T-cell (primary cell): ENCODE data around the gene ERCC2. TPM values are rescaled to one million over a fixed set of nuclear protein-coding genes. Genes with fewer than 3 reads are reported as not detected.

Experiments used
- ATAC-seq, 4 experiments: fragments of 200-7000 bp in 3 of 4; fragments of 150-1000 bp in 1 of 4; cut with Tn5 transposase; replicated peaks in 1 of 4; 1 replicate in 3 of 4; 2 replicates in 1 of 4; pipeline ENCODE4 v1.10.0; 2021; ENCODE audit warnings: moderate library complexity in 3 of 4, mild to moderate bottlenecking in 2 of 4, moderate number of reproducible peaks in 1 of 4
- CTCF ChIA-PET, 2 donors: fragments of 300-600 bp; sonication (Branson Sonifier 250); formaldehyde crosslinking; loops; one replicate each; lab custom pipeline; 2022; ENCODE audit warnings: antibody characterized with exemption in 2 of 2; lab: Charles Lee
- POLR2A ChIA-PET, 2 donors: fragments of 300-600 bp; sonication (Branson Sonifier 250); formaldehyde crosslinking; loops; one replicate each; lab custom pipeline; 2022; ENCODE audit warnings: antibody characterized with exemption in 2 of 2; lab: Charles Lee
- DNase-seq, 35 experiments: peaks; one replicate each; pipeline versions ENCODE4 v3.0.0 to v3.0.0-alpha.2; 2013 to 2023
- H3K27ac ChIP-seq: one replicate; pipeline ENCODE4 v1.5.1; 2013; ENCODE audit warnings: low read length
- H3K27me3 ChIP-seq, 2 experiments: replicated peaks in 1 of 2; 1 replicate in 1 of 2; 2 replicates in 1 of 2; pipeline versions ENCODE4 v1.6.1 to v1.7.0; 2013; ENCODE audit warnings: low read length in 1 of 2, mixed read lengths in 1 of 2; ENCODE audit not compliant: control insufficient read depth in 2 of 2, insufficient read depth in 2 of 2; ENCODE audit errors: extremely low read depth in 1 of 2
- H3K36me3 ChIP-seq, 2 donors: 1 replicate in 1 of 2; 2 replicates in 1 of 2; pipeline versions ENCODE4 v1.6.1 to v1.7.0; 2013; ENCODE audit warnings: low read length in 1 of 2; ENCODE audit not compliant: control insufficient read depth in 2 of 2, insufficient read depth in 1 of 2; ENCODE audit errors: extremely low read depth in 1 of 2
- H3K4me1 ChIP-seq, 2 experiments: 1 replicate in 1 of 2; 2 replicates in 1 of 2; pipeline versions ENCODE4 v1.6.1 to v1.7.0; 2013; ENCODE audit warnings: low read length in 2 of 2, mixed read lengths in 1 of 2; ENCODE audit not compliant: insufficient read depth in 2 of 2, control insufficient read depth in 1 of 2; ENCODE audit errors: extremely low read depth in 1 of 2
- H3K4me3 ChIP-seq, 2 donors: 1 replicate in 1 of 2; 2 replicates in 1 of 2; pipeline versions ENCODE4 v1.5.1 to v1.7.0; 2013; ENCODE audit warnings: mild to moderate bottlenecking in 2 of 2, low read length in 1 of 2, moderate library complexity in 1 of 2; ENCODE audit not compliant: control insufficient read depth in 1 of 2; ENCODE audit errors: extremely low read depth in 1 of 2
- H3K9me3 ChIP-seq: 2 replicates; pipeline ENCODE4 v1.7.0; 2013
- H3K27ac Mint-ChIP-seq, 2 donors: one replicate each; pipeline ENCODE4 v1.8.0; 2020 to 2021; ENCODE audit warnings: mild to moderate bottlenecking in 2 of 2, mixed read lengths in 2 of 2
- H3K27me3 Mint-ChIP-seq, 2 donors: one replicate each; pipeline ENCODE4 v1.8.0; 2021 to 2022; ENCODE audit warnings: mixed read lengths in 2 of 2
- H3K36me3 Mint-ChIP-seq: one replicate; pipeline ENCODE4 v1.8.0; 2021; ENCODE audit warnings: mixed read lengths
- H3K4me1 Mint-ChIP-seq, 3 donors: one replicate each; pipeline ENCODE4 v1.8.0; 2020 to 2022; ENCODE audit warnings: mixed read lengths in 3 of 3, mild to moderate bottlenecking in 1 of 3
- H3K4me3 Mint-ChIP-seq, 3 donors: one replicate each; pipeline ENCODE4 v1.8.0; 2020 to 2022; ENCODE audit warnings: mild to moderate bottlenecking in 3 of 3, mixed read lengths in 3 of 3, moderate library complexity in 3 of 3
- H3K9me3 Mint-ChIP-seq, 3 donors: one replicate each; pipeline ENCODE4 v1.8.0; 2020 to 2022; ENCODE audit warnings: mixed read lengths in 3 of 3
- WGBS: methylation state at CpG from one replicate; pipeline ENCODE4 v1.1.5; 2013; ENCODE audit warnings: missing lambda C conversion rate; ENCODE audit not compliant: insufficient coverage; 5-methylcytosine and 5-hydroxymethylcytosine counted together
- total RNA-seq, 35 experiments: library from RNA in 6 of 35; stranded (reverse) in 6 of 35; fragments of 120-200 nt in 1 of 35; gene quantifications; one replicate each; pipeline versions ENCODE4 v1.2.1 to v1.2.4 and lab custom pipeline; 2013 to 2026

ERCC2 gene
- total RNA-seq, 5 donors from 2014 or later (not counting 1 experiment from before 2014, with no cell fraction given): 14.5 to 23.2 (median 21.3) TPM

GRCh38 chr19:45368737-45369340, 1.5 kb downstream of the ERCC2 start:
- no peaks in the 10 kb centered on the region for H3K36me3 Mint-ChIP-seq
- no peak overlapping the region for H3K4me3 ChIP-seq
- CTCF ChIA-PET: no interaction called here

DNA sequence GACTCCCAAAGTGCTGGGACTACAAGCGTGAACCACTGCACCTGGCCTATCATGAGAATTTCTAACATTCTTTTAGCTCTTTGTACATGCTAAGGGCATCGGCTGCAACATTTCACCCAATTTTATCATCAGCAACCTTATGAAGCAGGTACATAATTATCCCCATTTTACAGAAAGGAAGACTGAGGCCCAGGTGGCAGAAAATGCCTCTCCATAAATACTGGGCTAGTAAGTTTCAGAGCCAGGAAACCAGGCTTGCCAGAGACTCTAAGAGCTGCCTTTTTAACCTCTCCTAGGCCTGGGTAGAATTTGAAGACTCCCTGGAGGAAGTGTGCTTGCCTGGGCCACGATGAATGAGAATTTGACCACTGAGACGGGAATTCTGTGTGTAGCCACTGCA, 2.2 kb downstream of the ERCC2 start:
- Histone ChIP-seq H3K9me3 (no peaks in the 10 kb centered on the region), H3K4me1 (peaks cover 2 to 20% of the 10 kb centered on the region in 2 experiments), H3K27ac (no peak overlapping the region), H3K4me3 (no peak overlapping the region), H3K36me3 (peaks cover 4 to 12% of the 10 kb centered on the region in 2 donors), H3K27me3 (no peaks in the 10 kb centered on the region)
- no peaks in the 10 kb centered on the region for H3K27me3 Mint-ChIP-seq
- H3K36me3 Mint-ChIP-seq: no peaks in the 10 kb centered on the region
- DNase-seq (no peak), ATAC-seq (no peak)
- H3K4me1 Mint-ChIP-seq: peaks cover 4 to 15% (median 14%) of the 10 kb centered on the region in 3 donors
- peak overlapping the region in 1 of 3 donors; percentile 42 for H3K4me3 Mint-ChIP-seq
- CTCF ChIA-PET: no interaction called here
- no peak overlapping the region for H3K27ac Mint-ChIP-seq
- 90% methylated on average over 2 of the region's 4 CpGs for WGBS
- H3K9me3 Mint-ChIP-seq: no peaks in the 10 kb centered on the region
- POLR2A ChIA-PET: no interaction called here

More at GRCh38 chr19:45368737-45369340, 1.5 kb downstream of the ERCC2 start:
- H3K9me3 ChIP-seq: no peaks in the 10 kb centered on the region
- 98% methylated on average over 10 of the region's 11 CpGs for WGBS
- no peak for DNase-seq
- peaks cover 0 to 1% of the 10 kb centered on the region in 2 donors for H3K27me3 Mint-ChIP-seq
- peak overlapping the region; percentile 42 to 66 (median 57) for H3K4me3 Mint-ChIP-seq
- POLR2A ChIA-PET: no interaction called here
- no peak overlapping the region for H3K27ac ChIP-seq
- peaks cover 2 to 20% of the 10 kb centered on the region in 2 experiments for H3K4me1 ChIP-seq
- no peak for ATAC-seq
- H3K36me3 ChIP-seq: peaks cover 4 to 6% of the 10 kb centered on the region in 2 donors
- no peak overlapping the region for H3K27ac Mint-ChIP-seq
- peaks cover 4 to 15% (median 14%) of the 10 kb centered on the region in 3 donors for H3K4me1 Mint-ChIP-seq
- H3K9me3 Mint-ChIP-seq: no peaks in the 10 kb centered on the region
- peaks cover 0 to 3% of the 10 kb centered on the region in 2 experiments for H3K27me3 ChIP-seq

DNA sequence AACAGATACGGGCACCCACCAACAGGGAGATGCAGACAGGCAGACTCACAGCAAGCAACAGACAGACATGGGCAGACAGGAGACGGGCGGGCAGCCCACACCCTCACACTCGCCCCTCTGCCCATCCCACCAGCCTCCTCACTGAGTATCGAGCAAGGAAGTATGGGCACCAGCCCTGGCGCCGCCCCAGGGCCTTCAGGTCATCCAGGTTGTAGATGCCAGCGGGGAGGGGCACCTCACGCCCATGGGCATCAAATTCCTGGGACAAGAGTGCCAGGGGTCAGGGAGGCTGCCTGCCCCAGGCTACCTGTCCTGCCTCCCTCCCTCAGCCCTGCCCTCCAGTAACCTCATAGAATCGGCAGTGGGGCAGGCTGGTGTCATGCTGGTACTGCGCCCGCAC, 5.7 kb downstream of the ERCC2 start:
- Mint-ChIP-seq H3K9me3 (no peaks in the 10 kb centered on the region), H3K27me3 (no peaks in the 10 kb centered on the region), H3K4me3 (no peak overlapping the region), H3K27ac (no peak overlapping the region), H3K36me3 (peaks cover 7% of the 10 kb centered on the region), H3K4me1 (peaks cover 0 to 10% (median 9%) of the 10 kb centered on the region in 3 donors)
- DNase-seq: no peak
- Histone ChIP-seq H3K9me3 (no peaks in the 10 kb centered on the region), H3K4me1 (peaks cover 0 to 5% of the 10 kb centered on the region in 2 experiments), H3K4me3 (no peak overlapping the region), H3K36me3 (peaks cover 14 to 24% of the 10 kb centered on the region in 2 donors), H3K27ac (no peak overlapping the region), H3K27me3 (no peaks in the 10 kb centered on the region)
- POLR2A ChIA-PET: no interaction called here
- 91% methylated on average over 8 of the region's 12 CpGs for WGBS
- ATAC-seq: no peak
- CTCF ChIA-PET: no interaction called here

- no peaks in the 10 kb centered on the region for H3K27me3 Mint-ChIP-seq
- ChIA-PET CTCF (no interaction called here), POLR2A (no interaction called here)
- ATAC-seq (no peak), DNase-seq (no peak)
- no peak overlapping the region for H3K27ac Mint-ChIP-seq
- no peaks in the 10 kb centered on the region for H3K9me3 Mint-ChIP-seq
- 97% methylated on average over 38 of the region's 44 CpGs for WGBS
- peaks cover 16 to 24% of the 10 kb centered on the region in 2 donors for H3K36me3 ChIP-seq
- no peak overlapping the region for H3K4me3 ChIP-seq
- no peaks in the 10 kb centered on the region for H3K4me1 ChIP-seq
- H3K36me3 Mint-ChIP-seq: peaks cover 11% of the 10 kb centered on the region
- H3K9me3 ChIP-seq: no peaks in the 10 kb centered on the region
- peaks cover 0 to 9% (median 6%) of the 10 kb centered on the region in 3 donors for H3K4me1 Mint-ChIP-seq
- no peaks in the 10 kb centered on the region for H3K27me3 ChIP-seq
- H3K4me3 Mint-ChIP-seq: no peak overlapping the region
- no peak overlapping the region for H3K27ac ChIP-seq
Measured at GRCh38 chr19:45363861-45364459, 6.4 kb downstream of the ERCC2 start.

DNA sequence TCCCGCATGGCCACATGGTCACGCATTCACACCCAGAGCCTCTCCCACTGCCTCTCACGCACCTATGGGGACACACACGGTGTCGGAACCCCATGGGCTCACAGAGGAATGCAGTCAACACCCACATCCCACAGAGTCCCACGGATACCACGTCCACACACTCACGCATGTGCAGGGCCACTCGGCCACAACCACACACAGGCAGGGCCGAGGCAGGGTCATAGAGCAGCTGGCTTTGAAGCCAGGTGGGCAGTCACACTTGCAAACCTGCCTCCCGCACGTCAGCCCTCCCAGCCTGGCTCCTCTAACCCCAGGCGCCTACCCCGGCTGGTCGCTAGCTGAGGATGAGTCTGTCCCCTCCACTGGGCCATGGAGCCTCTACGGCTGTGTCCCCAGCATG, 8.1 kb downstream of the ERCC2 start:
- H3K9me3 ChIP-seq: no peaks in the 10 kb centered on the region
- H3K36me3 ChIP-seq: peaks cover 17 to 26% of the 10 kb centered on the region in 2 donors
- no peak overlapping the region for H3K27ac Mint-ChIP-seq
- no peaks in the 10 kb centered on the region for H3K4me1 Mint-ChIP-seq
- DNase-seq: no peak
- peaks cover 22% of the 10 kb centered on the region for H3K36me3 Mint-ChIP-seq
- H3K4me1 ChIP-seq: no peaks in the 10 kb centered on the region
- H3K4me3 ChIP-seq: no peak overlapping the region
- no peak overlapping the region for H3K27ac ChIP-seq
- WGBS: 87% methylated on average over 12 of the region's 16 CpGs
- no peak overlapping the region for H3K4me3 Mint-ChIP-seq
- ChIA-PET CTCF (no interaction called here), POLR2A (no interaction called here)
- no peak for ATAC-seq
- no peaks in the 10 kb centered on the region for H3K9me3 Mint-ChIP-seq
- no peaks in the 10 kb centered on the region for H3K27me3 Mint-ChIP-seq
- H3K27me3 ChIP-seq: no peaks in the 10 kb centered on the region

- Mint-ChIP-seq H3K27me3 (no peaks in the 10 kb centered on the region), H3K27ac (no peak overlapping the region), H3K9me3 (no peaks in the 10 kb centered on the region), H3K36me3 (peaks cover 25% of the 10 kb centered on the region), H3K4me3 (no peak overlapping the region), H3K4me1 (no peaks in the 10 kb centered on the region)
- DNase-seq (no peak), ATAC-seq (no peak)
- H3K9me3 ChIP-seq: no peaks in the 10 kb centered on the region
- no peak overlapping the region for H3K27ac ChIP-seq
- H3K36me3 ChIP-seq: peaks cover 17 to 26% of the 10 kb centered on the region in 2 donors
- 95% methylated on average over 14 of the region's 14 CpGs for WGBS
- ChIA-PET POLR2A (no interaction called here), CTCF (no interaction called here)
- H3K4me1 ChIP-seq: no peaks in the 10 kb centered on the region
- no peaks in the 10 kb centered on the region for H3K27me3 ChIP-seq
- no peak overlapping the region for H3K4me3 ChIP-seq
Measured at GRCh38 chr19:45361608-45362007, 8.8 kb downstream of the ERCC2 start.
